ENCODE measurements around the gene SIPA1L2. TPM values are rescaled to one million over a fixed set of nuclear protein-coding genes. Genes with fewer than 3 reads are reported as not detected.

The SIPA1L2 gene
- total and polyA plus RNA-seq, 10 of the 15 experiments (the other 5 are each of a cell fraction or from before 2014, with no cell fraction given), result 0.01 to 0.18 TPM; not detected in 8

DNA sequence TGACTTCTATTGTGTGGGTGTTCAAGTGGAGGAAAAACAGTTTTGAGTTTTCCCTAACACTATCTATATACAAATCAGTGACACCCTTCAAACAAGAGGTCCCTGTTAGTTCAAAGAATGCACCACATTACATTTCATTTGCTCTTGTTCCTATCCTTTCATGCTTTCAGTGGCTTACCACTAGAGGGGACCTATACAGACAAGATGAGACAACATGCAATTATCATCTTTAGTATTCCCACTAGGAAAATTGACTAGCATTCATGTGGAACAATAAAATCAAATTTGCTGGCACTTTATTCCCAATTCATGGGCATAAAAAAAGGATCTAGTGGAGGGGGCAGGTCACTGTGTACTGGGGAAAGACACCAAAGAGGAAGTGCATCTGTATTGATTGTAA is 13.3 kb upstream of the SIPA1L2 start:
- H3K4me2 ChIP-seq (ENCODE audit: control insufficient read depth, insufficient read depth), result no peak overlapping the region
- H2AFZ ChIP-seq (ENCODE audit: control insufficient read depth, low read depth, low read length), result no peak overlapping the region
- RAD21 ChIA-PET (ENCODE audit: unreplicated experiment), result no interaction called here
- H3K4me3 ChIP-seq, result no peak overlapping the region
- no peaks in the 10 kb centered on the region for H3K79me2 ChIP-seq (ENCODE audit: control insufficient read depth, insufficient read depth, low read length)
- no peak for TF ChIP-seq JUND (IDR thresholded peaks at IDR 0.05; ENCODE audit: low read depth, low read length)
- TF ChIP-seq REST (IDR thresholded peaks at IDR 0.05; ENCODE audit: low read depth, low read length), result no peak
- TF ChIP-seq NRF1 (conservative IDR thresholded peaks at IDR 0.05; ENCODE audit: low read depth, low read length), result no peak
- TF ChIP-seq BMI1 (IDR thresholded peaks at IDR 0.05; ENCODE audit: borderline replicate concordance), result no peak
- no peak for TF ChIP-seq CUX1 (IDR thresholded peaks at IDR 0.05; ENCODE audit: insufficient replicate concordance, low read depth, low read length)
- TF ChIP-seq, protein P1, sequence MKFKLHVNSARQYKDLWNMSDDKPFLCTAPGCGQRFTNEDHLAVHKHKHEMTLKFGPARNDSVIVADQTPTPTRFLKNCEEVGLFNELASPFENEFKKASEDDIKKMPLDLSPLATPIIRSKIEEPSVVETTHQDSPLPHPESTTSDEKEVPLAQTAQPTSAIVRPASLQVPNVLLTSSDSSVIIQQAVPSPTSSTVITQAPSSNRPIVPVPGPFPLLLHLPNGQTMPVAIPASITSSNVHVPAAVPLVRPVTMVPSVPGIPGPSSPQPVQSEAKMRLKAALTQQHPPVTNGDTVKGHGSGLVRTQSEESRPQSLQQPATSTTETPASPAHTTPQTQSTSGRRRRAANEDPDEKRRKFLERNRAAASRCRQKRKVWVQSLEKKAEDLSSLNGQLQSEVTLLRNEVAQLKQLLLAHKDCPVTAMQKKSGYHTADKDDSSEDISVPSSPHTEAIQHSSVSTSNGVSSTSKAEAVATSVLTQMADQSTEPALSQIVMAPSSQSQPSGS (IDR thresholded peaks at IDR 0.05; ENCODE audit: low read length), result no peak
- no peak for TF ChIP-seq FOXK2 (IDR thresholded peaks at IDR 0.05)
- TF ChIP-seq TCF3 (IDR thresholded peaks at IDR 0.05; ENCODE audit: borderline replicate concordance, insufficient read depth, low read depth, low read length), result no peak
- CTCF ChIA-PET, result no interaction called here
- no peaks in the 10 kb centered on the region; a peak in 1 of 4 replicates for H3K27me3 ChIP-seq (replicated peaks in 1 of 2; ENCODE audit: control insufficient read depth in 2 of 2, insufficient read depth in 2 of 2, low read length in 1 of 2)
- intact Hi-C loops (cut with micrococcal nuclease; ENCODE audit: unreplicated experiment), result no loop called here
- FAIRE-seq (no peak), ATAC-seq (no peak), DNase-seq (ENCODE audit: low read depth, low spot score) (no peak)
- no peak overlapping the region for H3K27ac ChIP-seq (ENCODE audit: control insufficient read depth, insufficient read depth)
- no peak overlapping the region for H3K9ac ChIP-seq (ENCODE audit: control insufficient read depth, insufficient read depth, low read length)
- H3K36me3 ChIP-seq (ENCODE audit: control insufficient read depth in 2 of 2, insufficient read depth in 2 of 2, low read length in 1 of 2), result no peaks in the 10 kb centered on the region
- POLR2A ChIA-PET, result no interaction called here
- no TSS peak for BruUV-seq (replicated peaks)
- in situ Hi-C loops (cut with MboI), result no loop called here
- H3K9me3 ChIP-seq (replicated peaks; ENCODE audit: control insufficient read depth, insufficient read depth, low read length), result no peaks in the 10 kb centered on the region
- SMC1A ChIA-PET (ENCODE audit: uncharacterized antibody, unreplicated experiment), result no interaction called here
- no peaks in the 10 kb centered on the region for H4K20me1 ChIP-seq (ENCODE audit: control insufficient read depth, insufficient read depth)
- H3K4me1 ChIP-seq (ENCODE audit: control insufficient read depth, insufficient read depth, low read length), result no peaks in the 10 kb centered on the region

All from GM12878 (cell line).